Hematopoietic multipotent progenitor cell treated with erythropoietin and hydrocortisone succinate and interleukin-3 and kit ligand, for 8 days (in vitro differentiated cells): ENCODE measurements around the gene LMF2.

Source experiments
- DNase-seq: peaks from one replicate; pipeline ENCODE4 v3.0.0-alpha.2; 2015

LMF2 gene

GRCh38 chr22:50502628-50503474 lies 4.7 kb downstream of the LMF2 start:
- DNase-seq = no peak

GRCh38 chr22:50502096-50502495 lies 5.4 kb downstream of the LMF2 start:
- no peak for DNase-seq

GRCh38 chr22:50500452-50500851 lies 7.0 kb downstream of the LMF2 start:
- DNase-seq = no peak

GRCh38 chr22:50498322-50498890 lies 9.1 kb downstream of the LMF2 start:
- DNase-seq = peak; percentile 77

GRCh38 chr22:50497093-50497492 lies 10.4 kb downstream of the LMF2 start:
- no peak for DNase-seq

GRCh38 chr22:50490531-50491308 lies 16.8 kb downstream of the LMF2 start:
- DNase-seq = no peak

- no peak for DNase-seq
These were observed 17.9 kb downstream of the LMF2 start for GRCh38 chr22:50489363-50490243.

- DNase-seq = no peak
These were observed 18.6 kb downstream of the LMF2 start for GRCh38 chr22:50488886-50489285.

- DNase-seq = no peak
These were observed 19.4 kb downstream of the LMF2 start for GRCh38 chr22:50488006-50488677.

GRCh38 chr22:50487290-50488005 lies 20.1 kb downstream of the LMF2 start:
- DNase-seq = no peak

- no peak for DNase-seq
These were observed 20.8 kb downstream of the LMF2 start, which contains the start of gene MIOX for GRCh38 chr22:50486561-50487289. MIOX (plus strand) TSS chr22:50486859; CDS start chr22:50486898, 39 bp downstream.

GRCh38 chr22:50485221-50486131 lies 22.0 kb downstream of the LMF2 start:
- DNase-seq = no peak

- no peak for DNase-seq
These were observed 23.3 kb downstream of the LMF2 start for GRCh38 chr22:50483977-50484853.

- no peak for DNase-seq
These were observed 23.9 kb downstream of the LMF2 start for GRCh38 chr22:50483556-50483955.

GRCh38 chr22:50483106-50483505 lies 24.4 kb downstream of the LMF2 start:
- DNase-seq = no peak

GRCh38 chr22:50482107-50483074 lies 25.1 kb downstream of the LMF2 start:
- no peak for DNase-seq

- DNase-seq = no peak
These were observed 25.9 kb downstream of the LMF2 start, which contains the start of gene ADM2 for GRCh38 chr22:50481440-50482106. ADM2 (plus strand) TSS chr22:50481543; CDS start chr22:50481848, 305 bp downstream.
